Measurements from ENCODE around the gene TSPAN16. TPM values are rescaled to one million over a fixed set of nuclear protein-coding genes. Genes with fewer than 3 reads are reported as not detected.

Gene TSPAN16
- total RNA-seq, 1 experiment from 2014 or later = not detected

DNA sequence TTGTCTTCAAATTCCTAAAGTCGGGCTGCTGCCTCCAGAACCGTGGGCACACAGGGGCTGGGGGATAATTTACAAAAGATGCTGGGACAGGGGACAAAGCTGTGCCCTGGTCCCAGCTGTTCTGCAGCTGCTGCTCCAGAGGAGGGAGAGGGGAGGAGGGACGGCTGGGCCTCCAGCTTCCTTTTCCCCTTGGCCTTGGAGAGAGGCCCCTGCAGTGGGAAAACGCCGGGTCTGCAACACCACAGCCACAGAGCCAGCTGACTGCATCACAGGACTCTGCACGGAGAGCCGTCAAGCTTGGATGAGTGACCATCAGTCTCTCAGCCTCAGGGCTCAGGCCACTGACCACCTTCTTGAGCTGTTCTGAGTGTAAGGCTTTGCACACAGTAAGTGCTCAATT is 39.8 kb upstream of the TSPAN16 start:
- Histone ChIP-seq H3F3A (ENCODE audit: insufficient read depth, low read depth) (peaks cover 17% of the 10 kb centered on the region; the same call in 1 of the 2 replicates), H3K4me1 (replicated peaks; ENCODE audit: insufficient read depth) (no peaks in the 10 kb centered on the region), H3K27me3 (ENCODE audit: insufficient read depth, low read depth) (no peaks in the 10 kb centered on the region), H3K9me2 (ENCODE audit: insufficient read depth) (no peaks in the 10 kb centered on the region), H2AFZ (no peak overlapping the region), H4K20me1 (ENCODE audit: insufficient read depth) (peaks cover 4% of the 10 kb centered on the region), H3K79me2 (ENCODE audit: low read depth) (no peaks in the 10 kb centered on the region), H3K4me2 (no peak overlapping the region), H3K9me3 (ENCODE audit: insufficient read depth, low read depth) (no peaks in the 10 kb centered on the region), H3K4me3 (no peak overlapping the region), H3K36me3 (ENCODE audit: low read depth) (no peaks in the 10 kb centered on the region), H3K27ac (no peak overlapping the region)
- ChIA-PET CTCF (interaction anchor here (0.5 kb wide), 1 partner anchor 172 kb away, joined by 8 read pairs; no protein-coding TSS in a partner anchor), POLR2A (ENCODE audit: unreplicated experiment) (interaction anchor here (0.6 kb wide), 1 partner anchor 404 kb away, joined by 3 read pairs; no protein-coding TSS in a partner anchor)
- intact Hi-C loops (cut with micrococcal nuclease; ENCODE audit: unreplicated experiment) = no loop called here
- BruUV-seq (replicated peaks) = no TSS peak
- no peak for TF ChIP-seq EZH2 (IDR thresholded peaks at IDR 0.05; ENCODE audit: low read depth)
- TF ChIP-seq, protein P1, sequence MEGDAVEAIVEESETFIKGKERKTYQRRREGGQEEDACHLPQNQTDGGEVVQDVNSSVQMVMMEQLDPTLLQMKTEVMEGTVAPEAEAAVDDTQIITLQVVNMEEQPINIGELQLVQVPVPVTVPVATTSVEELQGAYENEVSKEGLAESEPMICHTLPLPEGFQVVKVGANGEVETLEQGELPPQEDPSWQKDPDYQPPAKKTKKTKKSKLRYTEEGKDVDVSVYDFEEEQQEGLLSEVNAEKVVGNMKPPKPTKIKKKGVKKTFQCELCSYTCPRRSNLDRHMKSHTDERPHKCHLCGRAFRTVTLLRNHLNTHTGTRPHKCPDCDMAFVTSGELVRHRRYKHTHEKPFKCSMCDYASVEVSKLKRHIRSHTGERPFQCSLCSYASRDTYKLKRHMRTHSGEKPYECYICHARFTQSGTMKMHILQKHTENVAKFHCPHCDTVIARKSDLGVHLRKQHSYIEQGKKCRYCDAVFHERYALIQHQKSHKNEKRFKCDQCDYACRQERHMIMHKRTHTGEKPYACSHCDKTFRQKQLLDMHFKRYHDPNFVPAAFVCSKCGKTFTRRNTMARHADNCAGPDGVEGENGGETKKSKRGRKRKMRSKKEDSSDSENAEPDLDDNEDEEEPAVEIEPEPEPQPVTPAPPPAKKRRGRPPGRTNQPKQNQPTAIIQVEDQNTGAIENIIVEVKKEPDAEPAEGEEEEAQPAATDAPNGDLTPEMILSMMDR (conservative IDR thresholded peaks at IDR 0.05) = no peak
- DNase-seq = no peak

DNA sequence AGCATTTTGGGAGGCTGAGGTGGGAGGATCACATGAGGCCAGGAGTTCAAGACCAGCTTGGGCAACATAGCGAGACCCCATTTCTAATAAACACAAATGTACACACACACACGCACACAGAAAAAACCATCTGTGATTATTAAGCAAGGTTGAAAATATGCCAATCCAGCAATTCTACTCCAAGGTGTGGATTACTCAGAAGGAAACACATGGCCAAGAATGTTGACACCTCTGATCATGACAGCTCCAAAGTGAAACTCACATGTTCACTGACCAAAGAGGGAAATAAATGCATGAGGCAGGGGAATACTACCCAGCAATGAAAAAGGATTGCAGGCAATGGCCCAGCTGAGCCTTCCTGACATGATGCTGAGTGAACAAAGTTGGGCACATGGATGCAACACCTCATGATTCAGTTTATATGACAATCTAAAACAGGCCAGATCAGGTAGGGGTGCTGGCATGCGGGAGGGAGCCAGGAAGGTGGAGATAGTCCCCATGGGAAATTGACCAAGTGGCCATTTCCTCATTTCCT is 38.0 kb upstream of the TSPAN16 start:
- no peak overlapping the region for H2AFZ ChIP-seq
- BruUV-seq (replicated peaks) = no TSS peak

DNA sequence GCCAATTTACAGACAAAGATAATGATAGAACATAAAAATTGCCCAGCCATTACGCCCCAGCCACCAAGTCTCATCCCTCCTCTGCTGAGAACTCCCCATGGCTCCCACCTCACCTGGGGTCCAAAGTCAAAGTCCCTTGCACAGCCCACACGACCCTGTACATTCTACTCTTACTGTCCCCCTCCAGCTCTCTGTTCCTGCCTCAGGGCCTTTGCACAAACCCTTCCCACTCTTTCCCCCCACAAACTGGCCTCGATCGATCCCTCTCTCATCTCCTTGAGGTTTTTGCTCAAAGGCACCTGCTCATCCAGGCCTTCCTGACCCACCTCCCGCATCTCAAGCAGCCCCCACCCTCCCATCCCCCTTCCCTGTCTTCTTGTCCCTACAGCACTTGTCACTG is 35.0 kb upstream of the TSPAN16 start:
- Histone ChIP-seq H3K4me1 (replicated peaks; ENCODE audit: insufficient read depth) (peaks cover 21% of the 10 kb centered on the region), H3F3A (ENCODE audit: insufficient read depth, low read depth) (peaks cover 27% of the 10 kb centered on the region), H4K20me1 (ENCODE audit: insufficient read depth) (peaks cover 4% of the 10 kb centered on the region; the same call in 1 of the 2 replicates), H3K4me3 (no peak overlapping the region), H2AFZ (no peak overlapping the region), H3K9me2 (ENCODE audit: insufficient read depth) (no peaks in the 10 kb centered on the region), H3K4me2 (no peak overlapping the region), H3K27me3 (ENCODE audit: insufficient read depth, low read depth) (no peaks in the 10 kb centered on the region), H3K27ac (no peak overlapping the region), H3K36me3 (ENCODE audit: low read depth) (no peaks in the 10 kb centered on the region), H3K79me2 (ENCODE audit: low read depth) (no peaks in the 10 kb centered on the region), H3K9me3 (ENCODE audit: insufficient read depth, low read depth) (no peaks in the 10 kb centered on the region)
- BruUV-seq (replicated peaks) = no TSS peak
- POLR2A ChIA-PET (ENCODE audit: unreplicated experiment) = no interaction called here
- no peak for TF ChIP-seq EZH2 (IDR thresholded peaks at IDR 0.05; ENCODE audit: low read depth)
- TF ChIP-seq, protein P1 (conservative IDR thresholded peaks at IDR 0.05) = no peak
- CTCF ChIA-PET = interaction anchor here (0.7 kb wide), 1 partner anchor 307 kb away, joined by 3 read pairs; no protein-coding TSS in a partner anchor
- DNase-seq = no peak
- intact Hi-C loops (cut with micrococcal nuclease; ENCODE audit: unreplicated experiment) = no loop called here

More for the DNA sequence above, 38.0 kb upstream of the TSPAN16 start:
- Histone ChIP-seq H3K4me2 (no peak overlapping the region), H3K4me1 (replicated peaks; ENCODE audit: insufficient read depth) (no peaks in the 10 kb centered on the region; the same call in 1 of the 2 replicates), H3K79me2 (ENCODE audit: low read depth) (no peaks in the 10 kb centered on the region), H4K20me1 (ENCODE audit: insufficient read depth) (peaks cover 4% of the 10 kb centered on the region), H3F3A (ENCODE audit: insufficient read depth, low read depth) (peaks cover 17% of the 10 kb centered on the region; the same call in 1 of the 2 replicates), H3K36me3 (ENCODE audit: low read depth) (no peaks in the 10 kb centered on the region), H3K9me2 (ENCODE audit: insufficient read depth) (no peaks in the 10 kb centered on the region), H3K9me3 (ENCODE audit: insufficient read depth, low read depth) (no peaks in the 10 kb centered on the region), H3K4me3 (no peak overlapping the region), H3K27me3 (ENCODE audit: insufficient read depth, low read depth) (no peaks in the 10 kb centered on the region), H3K27ac (no peak overlapping the region)
- TF ChIP-seq, protein P1 (conservative IDR thresholded peaks at IDR 0.05) = no peak
- CTCF ChIA-PET = no interaction called here
- POLR2A ChIA-PET (ENCODE audit: unreplicated experiment) = no interaction called here
- DNase-seq = no peak
- intact Hi-C loops (cut with micrococcal nuclease; ENCODE audit: unreplicated experiment) = no loop called here

Measured in PC-9 (cell line).